Left ventricle myocardium superior (tissue), 1 donor: ENCODE measurements around the gene NINJ1. TPM values are rescaled to one million over a fixed set of nuclear protein-coding genes. Genes with fewer than 3 reads are reported as not detected.

Source experiments
- ATAC-seq: fragments of 200-7000 bp; cut with Tn5 transposase; one replicate; pipeline ENCODE4 v1.9.1; 2020; ENCODE audit warnings: mild to moderate bottlenecking, moderate library complexity
- DNase-seq: peaks from one replicate; pipeline ENCODE4 v3.0.0-alpha.2; 2020
- intact Hi-C: fragments of 100-400 bp; cut with micrococcal nuclease; formaldehyde crosslinking; loops from one replicate; pipeline ENCODE4 v1.11.0; 2022
- total RNA-seq: library from RNA; stranded (reverse); fragmentation: NEBNext Ultra II Directional; extraction: Animal tissue kit (Norgen Biotek cat#: 25700); gene quantifications from one replicate; pipeline ENCODE4 v1.2.1, GENCODE V29; 2021
- donor health status: DM: no; HTN: yes; CAD: no; lungs with severe emphysema.

NINJ1 gene
- total RNA-seq, 1 donor from 2014 or later: 46.8 TPM

- no peak for DNase-seq
- no peak for ATAC-seq
- intact Hi-C loops: no loop called here
Observed at GRCh38 chr9:93136011-93136440, 2.0 kb upstream of the NINJ1 start.

GRCh38 chr9:93134740-93135444, 841 bp upstream of the NINJ1 start:
- DNase-seq (no peak), ATAC-seq (no peak)
- intact Hi-C loops: no loop called here

GRCh38 chr9:93133681-93134014, 403 bp downstream of the NINJ1 start:
- intact Hi-C loops: no loop called here
- ATAC-seq: peak; percentile 69
- DNase-seq: peak; percentile 86

- intact Hi-C loops: no loop called here
- DNase-seq: peak; percentile 63
- peak; percentile 20 for ATAC-seq
Observed at GRCh38 chr9:93132946-93133680, 938 bp downstream of the NINJ1 start.

GRCh38 chr9:93132287-93132927, 1.6 kb downstream of the NINJ1 start:
- ATAC-seq (peak; percentile 62), DNase-seq (peak; percentile 80)
- intact Hi-C loops: no loop called here

- intact Hi-C loops: no loop called here
- DNase-seq (no peak), ATAC-seq (no peak)
Observed at GRCh38 chr9:93131599-93132286, 2.3 kb downstream of the NINJ1 start.

- intact Hi-C loops: no loop called here
- DNase-seq (peak; percentile 74), ATAC-seq (no peak)
Observed at GRCh38 chr9:93130861-93131481, 3.1 kb downstream of the NINJ1 start.

- DNase-seq: peak; percentile 78
- peak; percentile 39 for ATAC-seq
- intact Hi-C loops: no loop called here
Observed at GRCh38 chr9:93129691-93130500, 4.2 kb downstream of the NINJ1 start.

GRCh38 chr9:93129286-93129685, 4.8 kb downstream of the NINJ1 start:
- DNase-seq (peak; percentile 65), ATAC-seq (no peak)
- intact Hi-C loops: no loop called here

- no peak for DNase-seq
- ATAC-seq: no peak
- intact Hi-C loops: no loop called here
Observed at GRCh38 chr9:93128715-93129224, 5.3 kb downstream of the NINJ1 start.

GRCh38 chr9:93128011-93128714, 5.9 kb downstream of the NINJ1 start:
- ATAC-seq (no peak), DNase-seq (no peak)
- intact Hi-C loops: no loop called here

GRCh38 chr9:93127395-93127911, 6.6 kb downstream of the NINJ1 start:
- no peak for DNase-seq
- ATAC-seq: peak; percentile 12

GRCh38 chr9:93126825-93127368, 7.2 kb downstream of the NINJ1 start:
- intact Hi-C loops: no loop called here

More at GRCh38 chr9:93127395-93127911, 6.6 kb downstream of the NINJ1 start:
- intact Hi-C loops: no loop called here

GRCh38 chr9:93126151-93126781, 7.8 kb downstream of the NINJ1 start:
- DNase-seq (no peak), ATAC-seq (no peak)
- intact Hi-C loops: no loop called here

More at GRCh38 chr9:93126825-93127368, 7.2 kb downstream of the NINJ1 start:
- ATAC-seq: peak; percentile 14
- DNase-seq: no peak

- DNase-seq: no peak
- ATAC-seq: no peak
- intact Hi-C loops: no loop called here
Observed at GRCh38 chr9:93125331-93125894, 8.6 kb downstream of the NINJ1 start.

GRCh38 chr9:93124793-93125192, 9.3 kb downstream of the NINJ1 start:
- ATAC-seq: no peak
- no peak for DNase-seq
- intact Hi-C loops: no loop called here
